Breast epithelium (tissue), 4 donors: ENCODE measurements around the gene TEAD1. TPM values are rescaled to one million over a fixed set of nuclear protein-coding genes. Genes with fewer than 3 reads are reported as not detected.
A peak's percentile ranks its signal among the peaks of the same experiment; 100 is the strongest.

ENCODE experiments used
- DNase-seq, 2 donors: peaks; one replicate each; pipeline ENCODE4 v3.0.0-alpha.2; 2019; ENCODE audit warnings: low spot score in 2 of 2
- H3K27ac ChIP-seq, 2 donors: fragments of 200-600 bp; sonication (generic) in 1 of 2; one replicate each; pipeline ENCODE4 v1.5.1; 2016 to 2019; ENCODE audit warnings: mild to moderate bottlenecking in 1 of 2
- H3K27me3 ChIP-seq, 2 donors: fragments of 200-600 bp; sonication (generic) in 1 of 2; one replicate each; pipeline versions ENCODE4 v1.5.1 to v1.6.0; 2017 to 2019; ENCODE audit warnings: control low read depth in 1 of 2, mild to moderate bottlenecking in 1 of 2
- H3K36me3 ChIP-seq: fragments of 200-600 bp; one replicate; pipeline ENCODE4 v1.5.1; 2019
- H3K4me1 ChIP-seq, 2 donors: fragments of 200-600 bp; sonication (generic); one replicate each; pipeline ENCODE4 v1.5.1; 2016 to 2019; ENCODE audit warnings: control low read depth in 1 of 2
- H3K4me3 ChIP-seq, 3 donors: fragments of 200-600 bp; sonication (generic); 1 replicate in 2 of 3; 2 replicates in 1 of 3; pipeline ENCODE4 v1.5.1; 2016 to 2019; ENCODE audit warnings: mild to moderate bottlenecking in 3 of 3, moderate library complexity in 2 of 3
- H3K9me3 ChIP-seq, 2 donors: fragments of 200-600 bp; sonication (generic) in 1 of 2; one replicate each; pipeline ENCODE4 v1.5.1; 2016 to 2019; ENCODE audit warnings: control low read depth in 1 of 2
- CTCF ChIP-seq, 3 donors: fragments of 450-650 bp; IDR thresholded peaks; one replicate each; pipeline ENCODE4 v1.5.1; 2016 to 2017; ENCODE audit warnings: antibody characterized with exemption in 3 of 3, mild to moderate bottlenecking in 3 of 3, moderate library complexity in 3 of 3
- POLR2A ChIP-seq: fragments of 450-650 bp; IDR thresholded peaks from one replicate; pipeline ENCODE4 v1.6.1; 2016; ENCODE audit warnings: antibody characterized with exemption, mild to moderate bottlenecking, moderate library complexity
- POLR2AphosphoS5 ChIP-seq, 3 donors: sonication (generic); formaldehyde crosslinking; IDR thresholded peaks; one replicate each; pipeline ENCODE4 v1.6.1; 2017; ENCODE audit warnings: antibody characterized with exemption in 3 of 3
- intact Hi-C: fragments of 100-400 bp; cut with DNase I; formaldehyde crosslinking; loops from one replicate; pipeline ENCODE4 v1.15.1; 2023; ENCODE audit warnings: low total_unique reads
- total RNA-seq, 3 donors: library from RNA; depleted of rRNA; stranded (reverse); fragments of >200 nt; gene quantifications; one replicate each; pipeline ENCODE4 v1.1.0, GENCODE V29; 2016

Gene TEAD1
- total RNA-seq, 3 donors from 2014 or later: 67.8 to 110 (median 80.1) TPM

- peak in 1 of 3 donors; percentile 28 for TF ChIP-seq POLR2AphosphoS5 (IDR thresholded peaks at IDR 0.05)
- TF ChIP-seq CTCF (IDR thresholded peaks at IDR 0.05): no peak
- Histone ChIP-seq H3K27ac (peak overlapping the region; percentile 34 to 58), H3K36me3 (no peaks in the 10 kb centered on the region), H3K4me3 (no peak overlapping the region), H3K27me3 (no peaks in the 10 kb centered on the region), H3K9me3 (no peaks in the 10 kb centered on the region), H3K4me1 (peaks cover 0 to 14% of the 10 kb centered on the region in 2 donors)
- intact Hi-C loops: no loop called here
- no peak for DNase-seq
These were observed 13.5 kb downstream of the TEAD1 start for GRCh38 chr11:12687740-12688139.

- Histone ChIP-seq H3K27me3 (no peaks in the 10 kb centered on the region), H3K9me3 (no peaks in the 10 kb centered on the region), H3K4me3 (no peak overlapping the region), H3K27ac (no peak overlapping the region), H3K36me3 (no peaks in the 10 kb centered on the region), H3K4me1 (peaks cover 0 to 20% of the 10 kb centered on the region in 2 donors)
- intact Hi-C loops: no loop called here
- TF ChIP-seq POLR2A (no peak), POLR2AphosphoS5 (IDR thresholded peaks at IDR 0.05) (no peak), CTCF (IDR thresholded peaks at IDR 0.05) (no peak)
- no peak for DNase-seq
These were observed 15.0 kb downstream of the TEAD1 start for GRCh38 chr11:12689029-12689755.

- Histone ChIP-seq H3K27me3 (no peaks in the 10 kb centered on the region), H3K4me3 (no peak overlapping the region), H3K9me3 (no peaks in the 10 kb centered on the region), H3K36me3 (no peaks in the 10 kb centered on the region), H3K27ac (no peak overlapping the region), H3K4me1 (peaks cover 0 to 35% of the 10 kb centered on the region in 2 donors)
- DNase-seq: no peak
- intact Hi-C loops: no loop called here
- no peak for TF ChIP-seq POLR2A
- no peak for TF ChIP-seq POLR2AphosphoS5 (IDR thresholded peaks at IDR 0.05)
- no peak for TF ChIP-seq CTCF (IDR thresholded peaks at IDR 0.05)
These were observed 16.4 kb downstream of the TEAD1 start for GRCh38 chr11:12690663-12691062.

- TF ChIP-seq POLR2AphosphoS5 (IDR thresholded peaks at IDR 0.05) (no peak), POLR2A (no peak), CTCF (IDR thresholded peaks at IDR 0.05) (no peak)
- H3K27me3 ChIP-seq: no peaks in the 10 kb centered on the region
- no peak overlapping the region for H3K4me3 ChIP-seq
- no peaks in the 10 kb centered on the region for H3K9me3 ChIP-seq
- H3K4me1 ChIP-seq: peaks cover 0 to 40% of the 10 kb centered on the region in 2 donors
- H3K27ac ChIP-seq: peak overlapping the region in 1 of 2 donors; percentile 95
- H3K36me3 ChIP-seq: no peaks in the 10 kb centered on the region
- DNase-seq: no peak
- intact Hi-C loops: no loop called here
These were observed 17.3 kb downstream of the TEAD1 start for GRCh38 chr11:12691473-12691872.

GRCh38 chr11:12692229-12693075, 18.2 kb downstream of the TEAD1 start:
- H3K36me3 ChIP-seq: no peaks in the 10 kb centered on the region
- TF ChIP-seq POLR2AphosphoS5 (IDR thresholded peaks at IDR 0.05) (peak in 2 of 3 donors; percentile 37 to 58), POLR2A (no peak), CTCF (IDR thresholded peaks at IDR 0.05) (no peak)
- intact Hi-C loops: no loop called here
- no peaks in the 10 kb centered on the region for H3K27me3 ChIP-seq
- DNase-seq: peak; percentile 73 to 79
- peak overlapping the region in 1 of 3 donors; percentile 54 for H3K4me3 ChIP-seq
- H3K27ac ChIP-seq: peak overlapping the region; percentile 95 to 96
- peaks cover 0 to 32% of the 10 kb centered on the region in 2 donors for H3K4me1 ChIP-seq
- no peaks in the 10 kb centered on the region for H3K9me3 ChIP-seq
